Measurements from ENCODE around the gene R3HCC1L. TPM values are rescaled to one million over a fixed set of nuclear protein-coding genes. Genes with fewer than 3 reads are reported as not detected.

R3HCC1L gene
- total and polyA plus RNA-seq, 12 donors, result 6.5 to 24.3 (median 10.1) TPM

DNA sequence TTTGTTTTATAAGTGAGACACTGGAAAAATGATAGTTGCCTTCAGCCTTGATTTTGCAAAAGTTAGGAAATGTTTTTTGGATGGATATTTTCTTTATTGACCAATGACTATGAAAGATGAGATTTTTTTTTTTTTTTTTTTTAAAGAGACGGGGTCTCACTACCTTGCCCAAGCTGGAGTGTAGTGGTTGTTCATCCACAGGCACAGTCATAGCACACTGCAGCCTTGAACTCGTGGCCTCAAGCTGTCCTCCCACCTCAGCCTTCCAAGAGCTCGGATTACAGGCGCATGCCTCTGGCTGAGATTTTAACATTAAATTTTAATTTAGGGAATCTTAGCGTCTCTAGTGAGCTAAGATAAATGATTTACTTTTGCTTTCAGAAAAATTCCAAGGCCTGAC is 67.3 kb downstream of the R3HCC1L start:
- intact Hi-C loops (cut with DNase I), result no loop called here
- 79 to 87% (median 84%) methylated on average over 5 of the region's 5 CpGs for whole genome bisulfite sequencing, 4 donors

DNA sequence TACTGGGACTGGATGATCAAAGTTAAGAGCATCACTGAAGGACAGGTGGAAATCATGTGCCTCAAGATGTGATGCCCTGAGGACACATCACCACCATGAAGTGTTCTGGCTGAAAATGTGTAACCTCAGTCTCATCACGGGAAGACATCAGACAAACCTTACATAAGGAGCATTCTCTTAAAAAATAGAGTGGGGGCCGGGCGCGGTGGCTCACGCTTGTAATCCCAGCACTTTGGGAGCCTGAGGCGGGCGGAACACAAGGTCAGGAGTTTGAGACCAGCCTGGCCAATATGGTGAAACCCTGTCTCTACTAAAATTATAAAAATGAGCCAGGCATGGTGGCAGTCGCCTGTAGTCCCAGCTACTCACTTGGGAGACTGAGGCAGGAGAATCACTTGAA is 67.9 kb downstream of the R3HCC1L start:
- DNase-seq, result no peak
- TF ChIP-seq, protein P1, sequence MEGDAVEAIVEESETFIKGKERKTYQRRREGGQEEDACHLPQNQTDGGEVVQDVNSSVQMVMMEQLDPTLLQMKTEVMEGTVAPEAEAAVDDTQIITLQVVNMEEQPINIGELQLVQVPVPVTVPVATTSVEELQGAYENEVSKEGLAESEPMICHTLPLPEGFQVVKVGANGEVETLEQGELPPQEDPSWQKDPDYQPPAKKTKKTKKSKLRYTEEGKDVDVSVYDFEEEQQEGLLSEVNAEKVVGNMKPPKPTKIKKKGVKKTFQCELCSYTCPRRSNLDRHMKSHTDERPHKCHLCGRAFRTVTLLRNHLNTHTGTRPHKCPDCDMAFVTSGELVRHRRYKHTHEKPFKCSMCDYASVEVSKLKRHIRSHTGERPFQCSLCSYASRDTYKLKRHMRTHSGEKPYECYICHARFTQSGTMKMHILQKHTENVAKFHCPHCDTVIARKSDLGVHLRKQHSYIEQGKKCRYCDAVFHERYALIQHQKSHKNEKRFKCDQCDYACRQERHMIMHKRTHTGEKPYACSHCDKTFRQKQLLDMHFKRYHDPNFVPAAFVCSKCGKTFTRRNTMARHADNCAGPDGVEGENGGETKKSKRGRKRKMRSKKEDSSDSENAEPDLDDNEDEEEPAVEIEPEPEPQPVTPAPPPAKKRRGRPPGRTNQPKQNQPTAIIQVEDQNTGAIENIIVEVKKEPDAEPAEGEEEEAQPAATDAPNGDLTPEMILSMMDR (IDR thresholded peaks at IDR 0.05), result no peak
- TF ChIP-seq POLR2A (IDR thresholded peaks at IDR 0.05), result no peak
- Histone ChIP-seq H3K27ac (no peak overlapping the region), H3K9me3 (replicated peaks in 1 of 3) (no peaks in the 10 kb centered on the region), H3K4me1 (replicated peaks in 1 of 2) (peaks cover 0 to 2% of the 10 kb centered on the region in 2 donors), H3K27me3 (no peaks in the 10 kb centered on the region), H3K4me3 (no peak overlapping the region), H3K36me3 (replicated peaks in 1 of 2) (no peaks in the 10 kb centered on the region)
- 92 to 97% (median 93%) methylated on average over 8 of the region's 8 CpGs for WGBS, 4 donors
- intact Hi-C loops (cut with DNase I), result no loop called here

More for the DNA sequence above, 67.3 kb downstream of the R3HCC1L start:
- TF ChIP-seq POLR2A (IDR thresholded peaks at IDR 0.05), result no peak
- TF ChIP-seq, protein P1 (IDR thresholded peaks at IDR 0.05), result no peak
- Histone ChIP-seq H3K36me3 (replicated peaks in 1 of 2) (no peaks in the 10 kb centered on the region), H3K27ac (no peak overlapping the region), H3K4me3 (no peak overlapping the region), H3K27me3 (no peaks in the 10 kb centered on the region), H3K9me3 (replicated peaks in 1 of 3) (no peaks in the 10 kb centered on the region), H3K4me1 (replicated peaks in 1 of 2) (peaks cover 0 to 8% of the 10 kb centered on the region in 2 donors)
- no peak for DNase-seq

DNA sequence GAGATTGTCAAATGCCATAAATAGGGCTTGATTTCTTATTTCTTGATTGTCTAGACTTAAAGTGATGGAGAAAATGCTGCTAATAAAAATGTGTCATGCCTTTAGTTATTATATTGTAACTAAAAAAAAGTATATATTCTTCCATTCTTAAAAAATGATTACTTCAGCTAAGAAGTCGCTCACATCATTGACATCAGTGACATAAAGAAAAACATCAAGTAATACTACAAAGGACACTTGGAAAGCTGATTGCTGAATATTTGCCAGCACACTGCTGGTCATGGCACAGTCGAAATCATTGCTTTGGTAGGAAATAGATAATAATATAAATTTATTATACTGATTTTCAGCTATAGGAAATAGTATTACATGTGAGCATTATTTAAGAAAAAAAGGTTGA is 70.9 kb downstream of the R3HCC1L start:
- Histone ChIP-seq H3K27me3 (no peaks in the 10 kb centered on the region), H3K36me3 (replicated peaks in 1 of 2) (no peaks in the 10 kb centered on the region), H3K27ac (no peak overlapping the region), H3K4me3 (no peak overlapping the region), H3K9me3 (replicated peaks in 1 of 3) (no peaks in the 10 kb centered on the region), H3K4me1 (replicated peaks in 1 of 2) (no peaks in the 10 kb centered on the region)
- DNase-seq, result no peak
- intact Hi-C loops (cut with DNase I), result no loop called here
- TF ChIP-seq, protein P1 (IDR thresholded peaks at IDR 0.05), result no peak
- no peak for TF ChIP-seq POLR2A (IDR thresholded peaks at IDR 0.05)
- 92 to 95% (median 94%) methylated on average over 2 of the region's 2 CpGs for WGBS, 4 donors

DNA sequence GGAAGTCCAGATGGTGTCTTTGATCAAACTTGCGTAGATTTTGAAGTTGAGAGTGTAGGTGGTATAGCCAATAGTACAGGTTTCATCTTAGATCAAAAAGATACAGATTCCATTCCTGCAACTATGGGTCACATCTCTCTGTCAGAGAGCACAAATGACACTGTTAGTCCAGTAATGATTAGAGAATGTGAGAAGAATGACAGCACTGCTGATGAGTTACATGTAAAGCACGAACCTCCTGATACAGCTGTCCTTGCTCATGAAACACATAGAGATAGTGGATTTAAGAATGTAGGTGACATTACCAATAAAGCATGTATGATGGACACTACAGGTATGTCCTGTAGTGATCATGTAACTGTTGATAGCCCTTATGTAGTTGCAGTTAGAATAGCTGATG is 74.5 kb downstream of the R3HCC1L start:
- no peaks in the 10 kb centered on the region for H3K27me3 ChIP-seq
- no peak for TF ChIP-seq POLR2A (IDR thresholded peaks at IDR 0.05)
- TF ChIP-seq, protein P1 (IDR thresholded peaks at IDR 0.05), result no peak
- 97 to 100% (median 97%) methylated on average over 2 of the region's 2 CpGs for WGBS, 4 donors
- no peak overlapping the region for H3K4me3 ChIP-seq
- H3K27ac ChIP-seq, result no peak overlapping the region
- H3K9me3 ChIP-seq (replicated peaks in 1 of 3), result no peaks in the 10 kb centered on the region
- intact Hi-C loops (cut with DNase I), result no loop called here
- no peak for DNase-seq
- peaks cover 0 to 3% of the 10 kb centered on the region in 2 donors for H3K4me1 ChIP-seq (replicated peaks in 1 of 2)
- H3K36me3 ChIP-seq (replicated peaks in 1 of 2), result no peaks in the 10 kb centered on the region
